Measurements from ENCODE around the gene DPYD. TPM values are rescaled to one million over a fixed set of nuclear protein-coding genes. Genes with fewer than 3 reads are reported as not detected.

DPYD gene
- total and polyA plus RNA-seq, 7 experiments from 2014 or later: 52.6 to 87.2 (median 57.4) TPM

- Histone ChIP-seq H3K27me3 (ENCODE audit: control insufficient read depth in 2 of 2, insufficient read depth in 2 of 2, low read length in 2 of 2) (no peaks in the 10 kb centered on the region), H3K4me3 (ENCODE audit: low read length) (no peak overlapping the region), H3K27ac (ENCODE audit: low read depth, low read length) (no peak overlapping the region), H3K4me1 (ENCODE audit: control insufficient read depth in 2 of 2, insufficient read depth in 2 of 2, low read length in 2 of 2) (no peaks in the 10 kb centered on the region), H3K9me3 (ENCODE audit: control insufficient read depth in 2 of 3, low read length in 3 of 3) (no peaks in the 10 kb centered on the region), H3K36me3 (ENCODE audit: control insufficient read depth in 2 of 3, insufficient read depth in 3 of 3, low read length in 3 of 3) (no peaks in the 10 kb centered on the region)
- H3K4me1 Mint-ChIP-seq: peaks cover 0 to 6% (median 0%) of the 10 kb centered on the region in 7 donors
- ChIA-PET POLR2A (no interaction called here), CTCF (interaction anchor here (0.7 to 0.9 kb wide), 2 partner anchors 24 to 271 kb away, joined by 3 read pairs; no protein-coding TSS in a partner anchor)
- peaks cover 0 to 2% (median 0%) of the 10 kb centered on the region in 11 donors for H3K9me3 Mint-ChIP-seq
- H3K4me3 Mint-ChIP-seq: no peak overlapping the region
- ATAC-seq: no peak
- no peak overlapping the region for H3K27ac Mint-ChIP-seq
- no peak for DNase-seq
- H3K27me3 Mint-ChIP-seq: no peaks in the 10 kb centered on the region
- H3K36me3 Mint-ChIP-seq: peaks cover 1 to 54% (median 44%) of the 10 kb centered on the region in 5 donors
- intact Hi-C loops (cut with micrococcal nuclease): no loop called here
Observed at GRCh38 chr1:97654876-97655585, 265.8 kb downstream of the DPYD start.

GRCh38 chr1:97651250-97651649, 269.6 kb downstream of the DPYD start:
- H3K4me1 Mint-ChIP-seq: peaks cover 0 to 4% (median 0%) of the 10 kb centered on the region in 7 donors
- H3K27me3 Mint-ChIP-seq: no peaks in the 10 kb centered on the region
- POLR2A ChIA-PET: no interaction called here

GRCh38 chr1:97649591-97649990, 271.2 kb downstream of the DPYD start:
- no peak overlapping the region for H3K4me3 ChIP-seq (ENCODE audit: low read length)
- H3K27ac Mint-ChIP-seq: peak overlapping the region in 1 of 9 donors; percentile 25
- H3K9me3 Mint-ChIP-seq: peaks cover 1 to 32% (median 17%) of the 10 kb centered on the region in 11 donors
- no peak overlapping the region for H3K27ac ChIP-seq (ENCODE audit: low read depth, low read length)
- H3K9me3 ChIP-seq (ENCODE audit: control insufficient read depth in 2 of 3, low read length in 3 of 3): peaks cover 0 to 3% (median 3%) of the 10 kb centered on the region in 3 experiments
- DNase-seq (no peak), ATAC-seq (no peak)
- no peak overlapping the region for H3K4me3 Mint-ChIP-seq
- H3K27me3 ChIP-seq (ENCODE audit: control insufficient read depth in 2 of 2, insufficient read depth in 2 of 2, low read length in 2 of 2): no peaks in the 10 kb centered on the region
- H3K36me3 ChIP-seq (ENCODE audit: control insufficient read depth in 2 of 3, insufficient read depth in 3 of 3, low read length in 3 of 3): no peaks in the 10 kb centered on the region
- peaks cover 0 to 4% (median 0%) of the 10 kb centered on the region in 7 donors for H3K4me1 Mint-ChIP-seq
- ChIA-PET POLR2A (no interaction called here), CTCF (no interaction called here)
- no peaks in the 10 kb centered on the region for H3K4me1 ChIP-seq (ENCODE audit: control insufficient read depth in 2 of 2, insufficient read depth in 2 of 2, low read length in 2 of 2)
- peaks cover 8 to 66% (median 54%) of the 10 kb centered on the region in 5 donors for H3K36me3 Mint-ChIP-seq
- H3K27me3 Mint-ChIP-seq: no peaks in the 10 kb centered on the region
- intact Hi-C loops (cut with micrococcal nuclease): no loop called here

More at GRCh38 chr1:97651250-97651649, 269.6 kb downstream of the DPYD start:
- intact Hi-C loops (cut with micrococcal nuclease): no loop called here
- DNase-seq: no peak
- Histone ChIP-seq H3K27me3 (ENCODE audit: control insufficient read depth in 2 of 2, insufficient read depth in 2 of 2, low read length in 2 of 2) (no peaks in the 10 kb centered on the region), H3K27ac (ENCODE audit: low read depth, low read length) (no peak overlapping the region), H3K9me3 (ENCODE audit: control insufficient read depth in 2 of 3, low read length in 3 of 3) (peaks cover 0 to 3% (median 3%) of the 10 kb centered on the region in 3 experiments), H3K4me1 (ENCODE audit: control insufficient read depth in 2 of 2, insufficient read depth in 2 of 2, low read length in 2 of 2) (no peaks in the 10 kb centered on the region), H3K36me3 (ENCODE audit: control insufficient read depth in 2 of 3, insufficient read depth in 3 of 3, low read length in 3 of 3) (no peaks in the 10 kb centered on the region), H3K4me3 (ENCODE audit: low read length) (no peak overlapping the region)
- CTCF ChIA-PET: no interaction called here
- Mint-ChIP-seq H3K36me3 (peaks cover 8 to 69% (median 55%) of the 10 kb centered on the region in 5 donors), H3K4me3 (no peak overlapping the region), H3K27ac (no peak overlapping the region), H3K9me3 (peaks cover under 1 to 24% (median 12%) of the 10 kb centered on the region in 11 donors)
- no peak for ATAC-seq

GRCh38 chr1:97647776-97648175, 273.1 kb downstream of the DPYD start:
- DNase-seq: no peak
- Histone ChIP-seq H3K36me3 (ENCODE audit: control insufficient read depth in 2 of 3, insufficient read depth in 3 of 3, low read length in 3 of 3) (no peaks in the 10 kb centered on the region), H3K4me3 (ENCODE audit: low read length) (no peak overlapping the region), H3K9me3 (ENCODE audit: control insufficient read depth in 2 of 3, low read length in 3 of 3) (peaks cover 0 to 3% (median 3%) of the 10 kb centered on the region in 3 experiments), H3K27me3 (ENCODE audit: control insufficient read depth in 2 of 2, insufficient read depth in 2 of 2, low read length in 2 of 2) (no peaks in the 10 kb centered on the region), H3K4me1 (ENCODE audit: control insufficient read depth in 2 of 2, insufficient read depth in 2 of 2, low read length in 2 of 2) (no peaks in the 10 kb centered on the region), H3K27ac (ENCODE audit: low read depth, low read length) (no peak overlapping the region)
- ChIA-PET POLR2A (no interaction called here), CTCF (no interaction called here)
- intact Hi-C loops (cut with micrococcal nuclease): no loop called here
- ATAC-seq: no peak
- Mint-ChIP-seq H3K4me1 (no peaks in the 10 kb centered on the region), H3K4me3 (no peak overlapping the region), H3K27me3 (no peaks in the 10 kb centered on the region), H3K27ac (peak overlapping the region in 1 of 9 donors; percentile 34), H3K9me3 (peaks cover 1 to 40% (median 17%) of the 10 kb centered on the region in 11 donors), H3K36me3 (peaks cover 4 to 62% (median 52%) of the 10 kb centered on the region in 5 donors)

- H3K9me3 ChIP-seq (ENCODE audit: control insufficient read depth in 2 of 3, low read length in 3 of 3): peaks cover 0 to 3% (median 3%) of the 10 kb centered on the region in 3 experiments
- H3K9me3 Mint-ChIP-seq: peaks cover 1 to 40% (median 17%) of the 10 kb centered on the region in 11 donors
- DNase-seq: no peak
- no peaks in the 10 kb centered on the region for H3K36me3 ChIP-seq (ENCODE audit: control insufficient read depth in 2 of 3, insufficient read depth in 3 of 3, low read length in 3 of 3)
- intact Hi-C loops (cut with micrococcal nuclease): no loop called here
- H3K27ac ChIP-seq (ENCODE audit: low read depth, low read length): no peak overlapping the region
- H3K4me1 Mint-ChIP-seq: no peaks in the 10 kb centered on the region
- H3K4me3 Mint-ChIP-seq: no peak overlapping the region
- peaks cover 4 to 66% (median 49%) of the 10 kb centered on the region in 5 donors for H3K36me3 Mint-ChIP-seq
- H3K27ac Mint-ChIP-seq: no peak overlapping the region
- CTCF ChIA-PET: no interaction called here
- H3K27me3 Mint-ChIP-seq: no peaks in the 10 kb centered on the region
- POLR2A ChIA-PET: no interaction called here
- ATAC-seq: no peak
- H3K4me1 ChIP-seq (ENCODE audit: control insufficient read depth in 2 of 2, insufficient read depth in 2 of 2, low read length in 2 of 2): no peaks in the 10 kb centered on the region
- H3K4me3 ChIP-seq (ENCODE audit: low read length): no peak overlapping the region
- no peaks in the 10 kb centered on the region for H3K27me3 ChIP-seq (ENCODE audit: control insufficient read depth in 2 of 2, insufficient read depth in 2 of 2, low read length in 2 of 2)
Observed at GRCh38 chr1:97646071-97646470, 274.8 kb downstream of the DPYD start.

GRCh38 chr1:97640677-97641076, 280.2 kb downstream of the DPYD start:
- H3K27me3 ChIP-seq (ENCODE audit: control insufficient read depth in 2 of 2, insufficient read depth in 2 of 2, low read length in 2 of 2): no peaks in the 10 kb centered on the region
- H3K4me1 Mint-ChIP-seq: peaks cover 0 to 1% (median 0%) of the 10 kb centered on the region in 7 donors
- no peaks in the 10 kb centered on the region for H3K4me1 ChIP-seq (ENCODE audit: control insufficient read depth in 2 of 2, insufficient read depth in 2 of 2, low read length in 2 of 2)
- no peak for DNase-seq
- H3K27ac Mint-ChIP-seq: no peak overlapping the region
- intact Hi-C loops (cut with micrococcal nuclease): no loop called here
- no peaks in the 10 kb centered on the region for H3K36me3 ChIP-seq (ENCODE audit: control insufficient read depth in 2 of 3, insufficient read depth in 3 of 3, low read length in 3 of 3)
- no peak overlapping the region for H3K27ac ChIP-seq (ENCODE audit: low read depth, low read length)
- H3K36me3 Mint-ChIP-seq: peaks cover 0 to 51% (median 38%) of the 10 kb centered on the region in 5 donors
- no peak overlapping the region for H3K4me3 ChIP-seq (ENCODE audit: low read length)
- H3K27me3 Mint-ChIP-seq: no peaks in the 10 kb centered on the region
- POLR2A ChIA-PET: no interaction called here
- no peak overlapping the region for H3K4me3 Mint-ChIP-seq
- CTCF ChIA-PET: no interaction called here
- H3K9me3 Mint-ChIP-seq: peaks cover 0 to 11% (median 3%) of the 10 kb centered on the region in 11 donors
- H3K9me3 ChIP-seq (ENCODE audit: control insufficient read depth in 2 of 3, low read length in 3 of 3): no peaks in the 10 kb centered on the region
- no peak for ATAC-seq

- intact Hi-C loops (cut with micrococcal nuclease): no loop called here
Observed at GRCh38 chr1:97636941-97637340, 283.9 kb downstream of the DPYD start.

More at GRCh38 chr1:97636941-97637340, 283.9 kb downstream of the DPYD start:
- DNase-seq (no peak), ATAC-seq (no peak)
- H3K9me3 Mint-ChIP-seq: peaks cover 0 to 3% (median 0%) of the 10 kb centered on the region in 11 donors
- Histone ChIP-seq H3K27me3 (ENCODE audit: control insufficient read depth in 2 of 2, insufficient read depth in 2 of 2, low read length in 2 of 2) (no peaks in the 10 kb centered on the region), H3K4me1 (ENCODE audit: control insufficient read depth in 2 of 2, insufficient read depth in 2 of 2, low read length in 2 of 2) (no peaks in the 10 kb centered on the region), H3K36me3 (ENCODE audit: control insufficient read depth in 2 of 3, insufficient read depth in 3 of 3, low read length in 3 of 3) (no peaks in the 10 kb centered on the region), H3K4me3 (ENCODE audit: low read length) (no peak overlapping the region), H3K27ac (ENCODE audit: low read depth, low read length) (no peak overlapping the region), H3K9me3 (ENCODE audit: control insufficient read depth in 2 of 3, low read length in 3 of 3) (no peaks in the 10 kb centered on the region)
- no peak overlapping the region for H3K4me3 Mint-ChIP-seq
- no peaks in the 10 kb centered on the region for H3K27me3 Mint-ChIP-seq
- CTCF ChIA-PET: no interaction called here
- H3K27ac Mint-ChIP-seq: no peak overlapping the region
- H3K4me1 Mint-ChIP-seq: peaks cover 0 to 18% (median 7%) of the 10 kb centered on the region in 7 donors
- peaks cover 0 to 58% (median 49%) of the 10 kb centered on the region in 5 donors for H3K36me3 Mint-ChIP-seq
- POLR2A ChIA-PET: no interaction called here
